ENCODE measurements around the gene PSD. TPM values are rescaled to one million over a fixed set of nuclear protein-coding genes. Genes with fewer than 3 reads are reported as not detected.

PSD gene
- total RNA-seq, 6 experiments from 2014 or later = 0.37 to 1.4 (median 0.69) TPM

DNA sequence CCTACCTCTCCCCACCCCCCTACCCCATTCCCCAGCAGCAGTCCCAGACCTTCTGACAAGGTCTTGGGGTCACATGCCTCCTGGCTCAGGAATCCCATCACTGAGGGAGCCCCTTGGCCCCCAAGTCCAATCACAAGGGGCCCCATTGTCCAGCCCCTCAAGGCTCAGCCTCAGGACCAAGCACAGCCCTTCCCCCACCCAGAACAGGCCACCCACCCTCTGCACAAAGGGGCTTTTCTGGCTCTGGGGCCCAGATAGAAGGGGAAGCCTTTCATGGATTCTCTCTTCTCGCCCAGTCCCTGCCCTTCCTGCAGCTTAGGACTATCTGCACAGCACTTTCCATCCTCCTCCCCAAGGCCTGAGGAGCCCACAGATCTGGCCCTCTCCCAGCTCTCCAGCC is 6.9 kb upstream of the PSD start:
- no peaks in the 10 kb centered on the region for H3K36me3 Mint-ChIP-seq (ENCODE audit: low read depth)
- no peak overlapping the region for H3K27ac Mint-ChIP-seq
- H3K27me3 Mint-ChIP-seq (ENCODE audit: insufficient read depth) = peaks cover 4% of the 10 kb centered on the region
- H3K9me3 Mint-ChIP-seq = no peaks in the 10 kb centered on the region
- peaks cover 27% of the 10 kb centered on the region for H3K4me1 Mint-ChIP-seq (ENCODE audit: low read depth)
- no peak overlapping the region for H3K4me3 Mint-ChIP-seq
- TF ChIP-seq, protein P1, sequence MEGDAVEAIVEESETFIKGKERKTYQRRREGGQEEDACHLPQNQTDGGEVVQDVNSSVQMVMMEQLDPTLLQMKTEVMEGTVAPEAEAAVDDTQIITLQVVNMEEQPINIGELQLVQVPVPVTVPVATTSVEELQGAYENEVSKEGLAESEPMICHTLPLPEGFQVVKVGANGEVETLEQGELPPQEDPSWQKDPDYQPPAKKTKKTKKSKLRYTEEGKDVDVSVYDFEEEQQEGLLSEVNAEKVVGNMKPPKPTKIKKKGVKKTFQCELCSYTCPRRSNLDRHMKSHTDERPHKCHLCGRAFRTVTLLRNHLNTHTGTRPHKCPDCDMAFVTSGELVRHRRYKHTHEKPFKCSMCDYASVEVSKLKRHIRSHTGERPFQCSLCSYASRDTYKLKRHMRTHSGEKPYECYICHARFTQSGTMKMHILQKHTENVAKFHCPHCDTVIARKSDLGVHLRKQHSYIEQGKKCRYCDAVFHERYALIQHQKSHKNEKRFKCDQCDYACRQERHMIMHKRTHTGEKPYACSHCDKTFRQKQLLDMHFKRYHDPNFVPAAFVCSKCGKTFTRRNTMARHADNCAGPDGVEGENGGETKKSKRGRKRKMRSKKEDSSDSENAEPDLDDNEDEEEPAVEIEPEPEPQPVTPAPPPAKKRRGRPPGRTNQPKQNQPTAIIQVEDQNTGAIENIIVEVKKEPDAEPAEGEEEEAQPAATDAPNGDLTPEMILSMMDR (IDR thresholded peaks at IDR 0.05) = no peak
- DNase-seq = no peak

DNA sequence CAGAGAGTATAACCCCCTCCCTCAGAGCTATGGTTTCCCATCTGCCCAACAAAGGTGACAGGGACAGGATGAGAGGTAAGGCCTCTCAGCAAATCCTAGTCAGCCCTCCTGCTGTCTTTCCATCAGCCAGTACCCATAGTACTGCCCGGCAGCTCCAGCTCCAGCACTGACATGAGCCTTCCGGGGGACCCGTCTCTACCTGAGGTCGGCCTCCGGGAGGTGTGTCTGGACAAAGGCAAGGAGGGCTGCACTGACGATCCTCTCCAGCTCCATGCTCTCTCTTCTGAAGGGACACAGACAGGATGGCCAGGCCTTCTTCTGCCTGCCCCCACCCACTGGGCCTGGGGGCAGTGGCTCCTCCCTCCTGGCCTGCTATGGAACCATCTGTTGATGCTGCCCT is 6.3 kb upstream of the PSD start:
- DNase-seq = no peak
- Mint-ChIP-seq H3K4me1 (ENCODE audit: low read depth) (peaks cover 33% of the 10 kb centered on the region), H3K4me3 (no peak overlapping the region), H3K9me3 (no peaks in the 10 kb centered on the region), H3K27me3 (ENCODE audit: insufficient read depth) (peaks cover 4% of the 10 kb centered on the region), H3K27ac (no peak overlapping the region), H3K36me3 (ENCODE audit: low read depth) (no peaks in the 10 kb centered on the region)
- TF ChIP-seq, protein P1 (IDR thresholded peaks at IDR 0.05) = no peak

DNA sequence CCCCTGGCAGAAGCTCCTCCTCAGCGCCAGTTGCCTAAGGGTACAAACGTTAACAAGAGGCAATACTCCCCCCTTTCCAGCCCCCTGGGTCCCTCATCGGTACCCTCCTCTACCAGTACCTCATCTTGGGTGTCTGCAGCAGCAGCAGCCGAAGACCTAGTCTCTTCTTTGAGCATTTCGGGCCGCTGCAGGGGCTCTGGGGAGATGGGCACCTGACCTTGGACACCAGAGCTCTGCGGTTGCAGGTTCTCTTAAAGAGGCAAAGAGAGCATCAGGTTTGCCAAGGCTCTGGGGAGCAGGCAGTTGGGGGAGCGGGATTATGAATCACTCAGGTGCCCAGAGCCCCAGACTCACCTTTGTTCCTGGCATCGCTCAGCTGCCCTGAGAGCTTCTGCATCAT is 5.6 kb upstream of the PSD start:
- Mint-ChIP-seq H3K9me3 (no peaks in the 10 kb centered on the region), H3K27ac (no peak overlapping the region), H3K4me1 (ENCODE audit: low read depth) (peaks cover 39% of the 10 kb centered on the region), H3K36me3 (ENCODE audit: low read depth) (no peaks in the 10 kb centered on the region), H3K27me3 (ENCODE audit: insufficient read depth) (peaks cover 7% of the 10 kb centered on the region), H3K4me3 (no peak overlapping the region)
- DNase-seq = no peak
- TF ChIP-seq, protein P1 (IDR thresholded peaks at IDR 0.05) = no peak

DNA sequence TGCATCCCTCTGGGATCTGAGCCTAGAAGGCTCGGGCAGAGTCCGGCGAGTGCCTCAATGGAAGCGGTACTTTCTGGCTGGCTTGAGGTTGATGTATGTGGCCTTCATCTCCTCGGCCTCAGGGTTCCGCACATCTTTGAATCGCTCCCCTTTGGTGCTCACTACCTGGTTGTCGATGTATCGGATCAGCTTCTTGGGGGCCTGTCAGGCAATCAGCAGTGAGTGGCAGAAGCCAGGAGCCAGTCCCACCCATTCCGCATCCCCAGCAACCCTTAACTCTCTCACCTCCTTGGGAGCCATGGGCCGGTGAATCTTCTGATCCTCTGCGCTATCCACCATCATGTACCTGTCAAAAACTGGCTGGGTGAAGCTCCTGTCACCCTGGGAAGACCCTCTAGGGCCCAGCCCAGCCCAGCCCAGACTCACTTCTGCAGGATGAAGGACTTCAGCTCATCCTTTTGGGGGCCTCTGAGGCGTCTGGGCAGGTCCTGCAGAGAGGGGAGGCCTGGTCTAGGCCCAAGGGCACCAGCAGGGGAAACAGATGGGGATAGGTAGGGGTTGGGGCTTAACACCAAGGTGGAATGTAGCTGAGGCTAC is 4.9 kb upstream of the PSD start:
- peaks cover 41% of the 10 kb centered on the region for H3K4me1 Mint-ChIP-seq (ENCODE audit: low read depth)
- H3K27ac Mint-ChIP-seq = no peak overlapping the region
- no peaks in the 10 kb centered on the region for H3K9me3 Mint-ChIP-seq
- TF ChIP-seq, protein P1 (IDR thresholded peaks at IDR 0.05) = no peak
- no peak overlapping the region; the same call in 1 of the 2 replicates for H3K4me3 Mint-ChIP-seq
- no peaks in the 10 kb centered on the region for H3K36me3 Mint-ChIP-seq (ENCODE audit: low read depth)
- DNase-seq = no peak
- peaks cover 10% of the 10 kb centered on the region for H3K27me3 Mint-ChIP-seq (ENCODE audit: insufficient read depth)

DNA sequence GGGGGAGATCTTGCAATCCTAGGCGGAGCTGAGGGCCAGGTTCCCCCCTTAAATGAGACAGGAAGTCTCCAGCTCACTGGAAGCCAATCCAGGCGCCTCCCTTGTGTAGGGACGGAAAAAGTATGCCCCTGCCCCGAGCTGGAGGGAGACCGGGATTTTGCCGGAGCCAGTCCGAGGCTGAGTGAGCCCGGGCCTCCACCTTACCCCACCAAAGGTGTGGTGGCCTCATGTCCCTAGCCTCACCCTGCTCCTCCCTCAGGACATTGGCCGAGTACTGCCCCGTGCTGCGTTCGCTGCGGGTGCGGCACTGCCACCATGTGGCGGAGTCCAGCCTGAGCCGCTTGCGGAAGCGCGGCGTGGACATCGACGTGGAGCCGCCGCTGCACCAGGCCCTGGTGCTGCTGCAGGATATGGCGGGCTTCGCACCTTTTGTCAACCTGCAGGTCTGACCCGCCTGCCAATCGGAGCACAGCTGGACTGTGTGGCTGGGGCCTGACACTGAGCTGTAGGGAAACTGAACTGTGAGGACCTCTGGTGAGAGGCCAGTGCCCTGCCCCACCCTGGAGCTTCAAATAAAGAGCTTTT is 4.1 kb upstream of the PSD start:
- peak; percentile 62 for DNase-seq
- Mint-ChIP-seq H3K27ac (peak overlapping the region; percentile 60), H3K36me3 (ENCODE audit: low read depth) (no peaks in the 10 kb centered on the region), H3K4me3 (peak overlapping the region; percentile 98), H3K27me3 (ENCODE audit: insufficient read depth) (peaks cover 10% of the 10 kb centered on the region), H3K9me3 (no peaks in the 10 kb centered on the region), H3K4me1 (ENCODE audit: low read depth) (peaks cover 38% of the 10 kb centered on the region)
- TF ChIP-seq, protein P1 (IDR thresholded peaks at IDR 0.05) = peak; percentile 86
